IMR-90 (cell line): ENCODE data around the gene CYP4B1. TPM values are rescaled to one million over a fixed set of nuclear protein-coding genes. Genes with fewer than 3 reads are reported as not detected.

Source experiments
- ATAC-seq: fragments of 200-7000 bp; cut with Tn5 transposase; 2 replicates; pipeline ENCODE4 v1.9.1; 2020; ENCODE audit warnings: low read depth, mild to moderate bottlenecking, moderate library complexity
- BruUV-seq: library from RNA; stranded (reverse); fragments of 400-500 nt; replicated peaks from 2 replicates; lab custom pipeline; 2021; lab: Mats Ljungman, UMichigan
- CTCF ChIA-PET: fragments of 300-600 bp; formaldehyde crosslinking; extraction: SDS; loops from one replicate; lab custom pipeline; 2021; ENCODE audit warnings: antibody characterized with exemption; lab: Yijun Ruan, JAX
- POLR2A ChIA-PET: fragments of 300-600 bp; sonication (Branson Sonifier 250); formaldehyde crosslinking; loops from one replicate; lab custom pipeline; 2022; ENCODE audit warnings: antibody characterized with exemption; ENCODE audit not compliant: unreplicated experiment; lab: Charles Lee
- DNase-seq: peaks from one replicate; pipeline ENCODE4 v3.0.0; 2013
- H2AFZ ChIP-seq: replicated peaks from 2 replicates; pipeline ENCODE3; 2013; ENCODE audit warnings: low read length, mild to moderate bottlenecking; ENCODE audit not compliant: poor library complexity
- H2AK5ac ChIP-seq: 2 replicates; pipeline ENCODE4 v1.6.1; 2013; ENCODE audit warnings: low read depth, low read length, inconsistent platforms
- H2AK9ac ChIP-seq: replicated peaks from 2 replicates; pipeline ENCODE3; 2013; ENCODE audit warnings: mild to moderate bottlenecking, low read depth, low read length, moderate library complexity; ENCODE audit not compliant: poor library complexity
- H2BK120ac ChIP-seq: 2 replicates; pipeline ENCODE4 v1.6.1; 2013; ENCODE audit warnings: low read depth, low read length, inconsistent platforms
- H2BK15ac ChIP-seq: 3 replicates; pipeline ENCODE4 v1.6.1; 2013; ENCODE audit warnings: low read depth, low read length, inconsistent platforms
- H2BK20ac ChIP-seq: 2 replicates; pipeline ENCODE4 v1.6.1; 2013; ENCODE audit warnings: low read depth, mild to moderate bottlenecking, inconsistent platforms, low read length, moderate library complexity
- H2BK5ac ChIP-seq: 2 replicates; pipeline ENCODE4 v1.6.1; 2013; ENCODE audit warnings: mild to moderate bottlenecking, low read depth, low read length, inconsistent platforms; ENCODE audit not compliant: poor library complexity, severe bottlenecking
- H3K14ac ChIP-seq: replicated peaks from 2 replicates; pipeline ENCODE4 v1.6.1; 2013; ENCODE audit warnings: low read depth, low read length, inconsistent platforms
- H3K18ac ChIP-seq: 2 replicates; pipeline ENCODE4 v1.6.1; 2013; ENCODE audit warnings: low read depth, low read length, control low read depth
- H3K23ac ChIP-seq: 2 replicates; pipeline ENCODE4 v1.6.1; 2013; ENCODE audit warnings: low read depth, low read length, inconsistent platforms
- H3K27ac ChIP-seq: 2 replicates; pipeline ENCODE4 v1.5.1; 2013; ENCODE audit warnings: mild to moderate bottlenecking, control low read depth, low read length; ENCODE audit not compliant: insufficient read depth
- H3K27me3 ChIP-seq: 2 replicates; pipeline ENCODE4 v1.6.1; 2013; ENCODE audit warnings: low read length; ENCODE audit not compliant: control insufficient read depth, insufficient read depth
- H3K36me3 ChIP-seq: 2 replicates; pipeline ENCODE4 v1.6.1; 2013; ENCODE audit warnings: low read length, mixed read lengths; ENCODE audit not compliant: control insufficient read depth, insufficient read depth
- H3K4ac ChIP-seq: 2 replicates; pipeline ENCODE4 v1.6.1; 2013; ENCODE audit warnings: low read depth, low read length, inconsistent platforms
- H3K4me1 ChIP-seq: 2 replicates; pipeline ENCODE4 v1.6.1; 2013; ENCODE audit warnings: low read length, mixed read lengths; ENCODE audit not compliant: control insufficient read depth, insufficient read depth
- H3K4me2 ChIP-seq: 2 replicates; pipeline ENCODE4 v1.6.1; 2013; ENCODE audit warnings: low read depth, mild to moderate bottlenecking, control low read depth, low read length, moderate library complexity
- H3K4me3 ChIP-seq: 2 replicates; pipeline ENCODE4 v1.5.1; 2013; ENCODE audit warnings: low read depth, mild to moderate bottlenecking, control low read depth, low read length, moderate library complexity; ENCODE audit not compliant: insufficient read depth
- H3K56ac ChIP-seq: 2 replicates; pipeline ENCODE4 v1.6.1; 2013; ENCODE audit warnings: low read length, inconsistent platforms; ENCODE audit not compliant: insufficient read depth; ENCODE audit errors: extremely low read depth
- H3K79me1 ChIP-seq, 2 experiments: 2 replicates each; pipeline ENCODE4 v1.6.1; 2013; ENCODE audit warnings: low read length in 2 of 2, inconsistent platforms in 1 of 2, low read depth in 1 of 2
- H3K9ac ChIP-seq: 2 replicates; pipeline ENCODE4 v1.6.1; 2013; ENCODE audit warnings: low read depth, low read length, control low read depth
- H3K9me1 ChIP-seq: 2 replicates; pipeline ENCODE4 v1.6.1; 2013; ENCODE audit warnings: low read length, inconsistent platforms; ENCODE audit not compliant: insufficient read depth
- H3K9me3 ChIP-seq: 2 replicates; pipeline ENCODE4 v1.6.1; 2013; ENCODE audit warnings: low read length; ENCODE audit not compliant: control insufficient read depth, insufficient read depth
- H4K20me1 ChIP-seq: 2 replicates; pipeline ENCODE4 v1.6.1; 2013; ENCODE audit warnings: low read length, inconsistent platforms; ENCODE audit not compliant: insufficient read depth
- H4K5ac ChIP-seq: 2 replicates; pipeline ENCODE4 v1.6.1; 2013; ENCODE audit warnings: mild to moderate bottlenecking, low read depth, low read length, control low read depth
- H4K8ac ChIP-seq, 2 experiments: 2 replicates each; pipeline ENCODE4 v1.6.1; 2013; ENCODE audit warnings: low read depth in 2 of 2, low read length in 2 of 2, control low read depth in 1 of 2, inconsistent platforms in 1 of 2
- H4K91ac ChIP-seq: 2 replicates; pipeline ENCODE4 v1.6.1; 2013; ENCODE audit warnings: low read depth, low read length, inconsistent platforms; ENCODE audit not compliant: insufficient read depth
- CEBPB ChIP-seq: IDR thresholded peaks from 2 replicates; pipeline ENCODE4 v1.6.1; 2012; ENCODE audit warnings: low read depth, low read length, improper control_type of control experiment
- WGBS, 2 experiments: methylation state at CpG; one replicate each; pipeline versions ENCODE4 v1.1.5 to v1.1.7; 2013; ENCODE audit warnings: missing lambda C conversion rate in 2 of 2; ENCODE audit not compliant: insufficient read length in 1 of 2; ENCODE audit errors: extremely low coverage in 2 of 2; 5-methylcytosine and 5-hydroxymethylcytosine counted together
- dilution Hi-C: fragments of 300-500 bp; cut with HindIII; formaldehyde crosslinking; loops from one replicate; pipeline ENCODE4 v1.14.3; 2018; ENCODE audit warnings: low sequenced_read_pairs; ENCODE audit not compliant: unreplicated experiment
- in situ Hi-C: fragments of 300-500 bp; cut with MboI; formaldehyde crosslinking; loops from 3 replicates; pipeline ENCODE4 v1.14.3; 2019; ENCODE audit warnings: low sequenced_read_pairs, inconsistent platforms, mixed read lengths
- intact Hi-C: fragments of 100-400 bp; cut with micrococcal nuclease; formaldehyde crosslinking; loops from 2 replicates; pipeline ENCODE4 v1.10.0; 2022
- polyA plus RNA-seq, 3 experiments: library from polyadenylated mRNA; depleted of rRNA; stranded (reverse); fragments of >200 nt; gene quantifications; 2 replicates each; pipeline ENCODE4 v1.2.3, GENCODE V29; 2012; ENCODE audit warnings: low replicate concordance in 1 of 3
- total RNA-seq: library from RNA; depleted of rRNA; stranded (reverse); fragments of >200 nt; gene quantifications from 2 replicates; pipeline ENCODE4 v1.2.3, GENCODE V29; 2012

CYP4B1 gene
- total and polyA plus RNA-seq, 2 of the 4 experiments (the other 2 are of a cell fraction), result not detected

DNA sequence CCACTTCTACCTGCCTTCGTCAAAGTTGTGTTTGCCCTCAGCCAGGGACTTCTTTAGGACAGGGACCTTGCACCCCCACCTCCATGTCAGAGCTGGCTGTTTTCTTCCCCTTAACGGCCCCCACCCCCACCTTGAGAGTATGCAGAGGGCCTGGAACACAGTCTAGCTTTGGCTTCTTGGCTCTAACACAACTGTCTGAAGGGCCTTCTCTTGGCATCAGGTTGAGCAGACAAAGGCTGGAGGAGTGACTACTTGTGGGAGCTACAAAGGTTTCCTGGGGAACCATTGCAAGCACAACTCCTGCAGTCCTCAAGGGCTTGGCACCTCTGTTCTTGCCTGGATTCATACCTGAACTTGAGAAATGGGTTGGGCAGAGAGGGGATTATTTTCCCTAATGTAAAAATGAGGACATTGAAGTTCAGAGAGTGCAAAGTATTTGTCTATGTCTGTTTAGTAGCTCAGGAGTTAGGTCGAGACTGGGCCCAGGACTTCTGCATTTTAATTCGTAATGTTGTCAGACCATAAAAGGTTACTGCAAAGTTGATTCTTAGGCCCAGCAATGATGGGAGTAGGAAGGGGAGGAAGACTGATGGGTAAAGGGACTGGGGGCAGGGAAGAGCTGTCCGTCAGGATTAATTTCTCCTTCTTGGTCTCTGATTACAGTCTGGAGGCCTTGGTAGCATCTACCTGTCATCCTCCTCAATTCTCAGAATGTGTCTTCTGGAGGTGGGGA lies 2.6 kb downstream of the CYP4B1 start:
- no TSS peak for BruUV-seq

More for the DNA sequence above, 2.6 kb downstream of the CYP4B1 start:
- no CpG with 5 or more reads among the region's 5 CpGs for WGBS, 2 experiments
- Histone ChIP-seq H3K14ac (no peak overlapping the region), H3K4me1 (no peaks in the 10 kb centered on the region), H3K4me3 (no peak overlapping the region), H3K27ac (no peak overlapping the region), H4K5ac (no peak overlapping the region), H3K9me3 (peaks cover 19% of the 10 kb centered on the region), H3K18ac (no peak overlapping the region), H2BK120ac (no peak overlapping the region), H2BK15ac (no peak overlapping the region), H3K79me1 (no peaks in the 10 kb centered on the region), H3K4ac (no peak overlapping the region), H3K9me1 (no peaks in the 10 kb centered on the region), H4K20me1 (no peaks in the 10 kb centered on the region), H3K36me3 (no peaks in the 10 kb centered on the region), H3K9ac (no peak overlapping the region), H2BK5ac (no peak overlapping the region), H4K8ac (no peak overlapping the region), H2AFZ (no peak overlapping the region), H2AK5ac (no peak overlapping the region), H3K27me3 (no peaks in the 10 kb centered on the region), H3K56ac (no peak overlapping the region), H3K23ac (no peak overlapping the region), H4K91ac (no peak overlapping the region), H3K4me2 (no peak overlapping the region), H2AK9ac (no peak overlapping the region), H2BK20ac (no peak overlapping the region)
- CTCF ChIA-PET, result no interaction called here
- intact Hi-C loops (no loop called here), in situ Hi-C loops (no loop called here), dilution Hi-C loops (no loop called here)
- DNase-seq (no peak), ATAC-seq (no peak)
- POLR2A ChIA-PET, result no interaction called here
- no peak for TF ChIP-seq CEBPB
